ENCODE results near the gene DYRK1A.

The DYRK1A gene

DNA sequence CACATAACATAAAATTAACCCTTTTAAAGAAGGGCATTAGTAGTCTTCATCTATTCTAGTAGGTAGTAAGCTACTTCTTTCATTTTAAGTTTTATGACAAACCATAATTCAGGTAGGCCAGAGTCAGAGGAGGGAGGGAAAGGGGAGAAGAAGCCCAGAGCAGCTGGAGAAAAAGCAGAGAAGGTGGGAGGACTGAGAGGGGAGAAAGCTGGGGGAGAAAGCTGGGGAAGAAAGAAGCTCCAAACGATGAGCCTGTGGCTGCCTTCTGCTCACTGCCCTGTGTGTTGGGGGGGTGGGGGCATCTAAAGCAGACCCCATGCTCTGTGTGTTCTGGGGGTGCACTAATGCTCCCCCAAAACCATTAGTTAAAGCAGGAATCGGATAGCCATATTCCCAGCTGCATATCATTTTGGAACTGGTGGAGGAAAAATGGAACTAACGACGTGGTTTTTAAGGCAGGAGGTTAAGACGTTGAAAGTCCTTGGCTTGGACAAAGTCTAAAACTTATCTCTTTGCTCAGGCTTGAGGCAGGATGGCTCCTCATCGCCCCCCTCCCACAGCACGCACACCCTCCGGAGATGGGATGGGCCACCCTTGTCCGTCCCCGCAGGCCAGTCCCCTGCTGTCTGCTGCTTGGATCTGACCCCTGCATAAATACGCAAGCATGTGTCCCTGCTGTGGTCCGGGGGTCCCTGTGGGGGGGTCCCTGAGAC is 184.2 kb downstream of the DYRK1A start:
- no peak for DNase-seq (ENCODE audit: low spot score)

DNA sequence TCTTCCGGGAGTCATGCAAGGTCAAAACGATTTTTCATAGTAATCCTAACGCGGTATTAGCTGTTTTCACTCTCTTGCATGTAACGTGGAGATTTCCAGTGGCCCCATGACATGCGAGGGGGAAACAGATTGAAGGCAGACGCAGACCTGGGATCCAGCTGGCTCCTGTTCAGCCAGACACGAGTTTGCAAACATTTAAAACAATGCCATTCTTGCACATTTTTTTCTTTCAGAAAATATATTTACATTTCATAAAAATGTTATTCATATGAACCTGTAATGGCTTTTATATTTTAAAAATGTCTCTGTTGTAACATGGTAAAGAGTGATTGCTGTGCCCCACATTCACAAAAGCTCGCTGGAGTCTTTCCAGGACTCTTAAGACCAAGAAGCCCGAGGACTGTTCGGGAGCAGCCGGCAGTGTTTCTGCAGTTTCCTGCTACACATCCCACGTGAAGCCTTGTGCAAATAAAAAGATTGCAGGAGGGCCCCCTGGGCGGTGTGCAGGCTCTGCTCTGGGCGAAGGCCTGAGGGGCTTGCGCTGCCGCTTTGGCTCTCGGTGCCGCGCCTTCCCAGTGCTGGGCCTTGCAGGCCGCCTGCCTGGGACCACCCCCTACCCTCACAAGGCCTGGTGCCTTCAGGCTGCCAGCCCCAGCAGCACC is 184.9 kb downstream of the DYRK1A start:
- no peak for DNase-seq (ENCODE audit: low spot score)

DNA sequence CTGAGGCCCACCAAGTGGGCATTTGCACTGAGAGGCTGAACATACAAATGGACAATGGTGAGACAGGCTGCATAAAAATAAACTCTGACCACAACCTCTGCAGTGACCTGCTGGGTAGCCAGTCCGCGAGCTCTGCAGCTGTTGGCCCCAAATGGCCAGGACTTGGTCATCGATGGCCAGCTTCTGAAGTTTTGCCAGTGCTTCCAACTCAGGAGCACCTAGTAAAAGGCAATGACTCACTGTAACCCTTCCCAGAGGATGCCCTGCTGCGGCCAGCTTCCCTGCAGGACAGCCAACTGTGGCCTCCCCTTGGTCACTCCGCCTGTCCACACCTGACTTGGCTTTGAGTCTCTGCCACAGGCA is 185.4 kb downstream of the DYRK1A start:
- DNase-seq (ENCODE audit: low spot score): no peak

DNA sequence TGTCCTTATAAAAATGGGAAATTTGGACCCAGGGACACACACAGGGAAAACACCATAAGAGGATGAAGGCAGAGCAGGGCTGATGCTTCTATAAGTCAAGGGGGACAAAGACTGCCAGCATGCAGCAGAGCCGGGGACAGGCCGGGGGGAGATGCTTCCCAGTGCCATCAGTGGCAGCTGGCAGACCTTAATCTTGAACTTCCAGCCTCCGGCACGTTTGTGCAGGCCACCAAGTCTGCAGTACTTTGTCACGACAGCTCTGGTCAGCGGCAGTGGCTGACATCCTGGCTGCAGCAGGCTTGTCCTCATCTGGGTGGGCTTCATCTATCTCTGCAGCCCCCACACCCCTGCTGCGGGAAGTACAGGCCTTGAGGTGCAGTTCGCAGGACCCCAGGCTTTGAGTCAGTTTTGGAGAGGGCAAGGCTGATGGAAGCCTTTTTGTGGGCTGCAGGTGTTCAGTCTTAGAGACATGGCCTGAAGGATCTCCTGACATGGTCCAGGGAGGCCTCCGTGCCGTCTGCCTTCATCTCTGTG is 186.0 kb downstream of the DYRK1A start:
- DNase-seq (ENCODE audit: low spot score): no peak

DNA sequence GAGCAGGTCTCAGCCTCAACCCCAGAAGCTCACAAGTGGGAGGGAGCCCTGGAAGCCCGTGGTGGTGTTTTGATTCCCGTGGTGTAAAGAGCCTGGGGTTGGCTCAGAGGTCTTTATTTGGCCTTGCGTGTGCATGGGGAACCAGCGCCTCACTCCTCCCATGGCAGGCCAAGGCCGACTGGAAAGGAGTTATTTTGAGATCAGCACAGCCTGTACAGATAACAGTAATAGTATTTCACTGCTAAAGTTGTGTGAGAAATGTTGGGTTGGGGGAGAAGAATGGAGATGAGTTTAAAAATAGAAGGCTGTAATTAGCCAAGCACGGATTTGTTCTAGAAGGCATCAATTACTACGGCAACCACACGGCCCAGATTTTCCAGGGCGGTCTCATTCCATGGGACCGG is 186.5 kb downstream of the DYRK1A start:
- no peak for DNase-seq (ENCODE audit: low spot score)

DNA sequence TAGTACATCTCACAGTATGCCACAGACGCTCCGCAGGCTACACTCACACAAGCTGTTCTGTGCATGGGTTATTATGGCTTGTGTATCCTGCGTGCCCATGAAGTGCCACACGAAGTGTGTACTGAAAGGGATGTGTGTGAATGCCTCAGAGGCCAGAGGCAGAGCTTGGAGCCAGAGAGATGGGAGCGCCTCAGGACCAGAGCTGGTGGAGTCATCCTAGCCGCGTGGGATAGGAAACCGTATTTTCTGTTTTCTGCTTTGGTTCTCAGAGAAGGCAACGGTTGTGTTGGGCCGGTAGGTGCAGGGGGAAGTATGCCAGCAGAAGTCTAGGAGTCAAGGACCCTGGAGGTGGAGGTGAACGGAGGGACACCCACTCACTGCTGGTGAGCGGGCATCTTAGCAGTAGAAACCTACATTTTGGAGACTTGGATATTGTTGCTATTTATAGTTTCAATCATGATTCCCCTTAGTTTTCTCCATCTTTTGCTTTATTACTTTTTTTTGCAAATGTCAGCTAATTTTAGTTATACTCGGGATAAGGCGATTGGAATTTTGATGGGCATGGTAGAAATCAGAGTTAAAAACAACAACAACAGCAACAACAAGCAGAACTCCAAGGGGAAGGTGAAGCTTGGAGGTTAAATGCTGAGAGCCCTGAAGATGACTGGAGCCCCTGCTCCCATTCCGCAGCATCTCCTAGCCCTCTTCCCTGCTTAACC is 188.2 kb downstream of the DYRK1A start:
- DNase-seq (ENCODE audit: low spot score): no peak

DNA sequence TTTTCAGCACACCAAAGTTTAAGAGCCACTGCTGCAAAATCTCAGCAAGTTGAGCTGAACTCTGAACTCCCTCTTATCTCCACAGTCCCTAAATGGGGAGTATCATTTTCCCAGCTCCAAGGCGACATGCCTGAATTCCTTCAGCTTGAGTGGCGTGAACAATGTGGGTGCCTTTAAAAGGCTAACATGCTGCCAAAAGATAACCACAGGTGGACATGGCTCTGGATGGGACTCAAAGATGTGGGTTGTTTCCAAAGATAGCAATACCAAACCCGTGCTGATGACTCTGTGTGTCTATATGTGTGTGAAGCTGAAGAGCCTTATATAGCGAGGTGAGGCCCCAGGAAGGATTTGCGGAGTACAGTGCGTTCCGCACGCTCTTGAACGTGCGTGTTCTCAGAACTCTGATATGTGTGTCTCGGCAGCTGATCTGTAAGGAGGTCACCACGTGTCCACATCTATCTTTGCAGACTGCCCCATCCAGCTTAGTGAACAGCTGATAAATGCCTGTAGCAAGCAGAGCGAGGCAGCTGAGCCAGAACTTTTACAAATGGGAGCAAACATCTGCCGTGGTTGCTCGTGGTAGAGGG is 189.2 kb downstream of the DYRK1A start:
- DNase-seq (ENCODE audit: low spot score): no peak

DNA sequence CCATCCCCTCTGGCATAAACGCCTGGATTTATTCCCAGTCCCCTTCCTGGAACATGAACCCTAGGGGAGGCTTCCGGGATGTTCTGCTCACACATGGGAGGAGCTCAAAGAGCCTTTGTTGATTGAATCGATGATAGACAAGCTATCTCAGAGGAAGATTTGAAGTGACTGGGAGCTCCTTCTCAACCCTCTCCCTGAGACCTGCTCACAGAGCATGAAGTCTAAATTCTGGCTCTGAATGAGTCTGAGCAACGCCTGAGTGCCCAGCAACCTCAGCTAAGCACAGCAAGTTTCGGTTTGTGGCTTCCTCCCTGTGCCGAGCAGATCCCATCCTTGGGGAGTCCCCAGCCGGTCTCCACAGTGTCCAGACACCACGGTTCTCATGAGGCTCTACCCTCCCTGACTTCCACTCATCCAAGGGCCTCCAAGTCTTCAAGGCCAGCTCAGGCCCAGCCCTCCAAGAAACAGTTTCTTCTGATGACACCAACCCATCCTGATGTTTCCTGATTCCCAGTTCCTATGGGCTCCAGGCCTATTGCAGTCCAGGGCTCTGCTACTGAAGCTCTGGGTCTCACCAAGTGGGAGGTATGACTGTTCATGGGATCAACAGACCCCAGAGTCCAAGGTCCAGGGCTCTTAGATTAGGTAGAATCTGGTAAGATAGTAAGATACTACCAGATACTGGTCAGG is 190.8 kb downstream of the DYRK1A start:
- no peak for DNase-seq (ENCODE audit: low spot score)

DNA sequence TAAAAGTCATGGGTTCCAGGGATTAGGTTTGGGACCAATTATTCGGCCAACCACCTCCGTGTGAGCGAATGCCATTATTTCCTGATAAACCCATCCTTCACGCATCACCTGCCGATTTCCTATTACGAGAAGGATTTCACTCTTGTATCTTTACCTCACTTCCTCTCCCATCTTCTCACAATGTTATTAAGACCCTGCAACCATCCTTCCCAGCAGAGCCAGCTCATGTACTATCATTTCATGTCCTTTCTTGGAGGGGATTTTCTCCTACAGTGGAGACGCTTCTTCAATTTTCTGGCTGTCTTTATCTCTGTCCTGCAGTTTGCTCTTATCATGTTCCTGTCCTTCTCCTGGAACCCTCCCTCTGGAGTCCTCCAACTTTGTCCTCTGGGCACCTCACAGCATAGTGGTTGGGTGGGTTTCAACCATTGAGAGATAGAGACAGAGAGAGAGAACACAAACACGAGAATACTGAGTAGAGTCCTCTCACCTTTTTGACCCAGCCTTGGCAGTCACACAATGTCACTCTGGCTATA is 192.2 kb downstream of the DYRK1A start:
- DNase-seq (ENCODE audit: low spot score): no peak

DNA sequence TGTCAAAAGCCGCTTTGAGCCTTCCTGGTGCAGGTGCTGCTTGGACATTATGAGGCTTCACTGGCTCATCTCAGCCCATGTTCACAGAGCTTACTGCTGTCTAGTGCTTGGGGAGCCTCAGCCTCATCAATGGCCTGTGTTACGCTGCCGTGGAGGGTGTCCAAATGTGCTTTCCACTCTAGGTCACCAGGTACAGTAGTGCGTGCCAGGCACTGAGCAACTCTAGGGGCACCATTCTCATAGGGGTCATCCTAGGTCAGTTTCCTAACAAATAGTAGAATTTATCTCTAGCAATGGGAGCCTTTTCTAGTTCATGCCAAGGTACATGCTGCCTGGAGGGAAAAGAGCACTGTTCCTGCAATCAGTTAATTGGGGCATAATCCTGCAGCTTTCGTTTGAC is 193.8 kb downstream of the DYRK1A start:
- no peak for DNase-seq (ENCODE audit: low spot score)

DNA sequence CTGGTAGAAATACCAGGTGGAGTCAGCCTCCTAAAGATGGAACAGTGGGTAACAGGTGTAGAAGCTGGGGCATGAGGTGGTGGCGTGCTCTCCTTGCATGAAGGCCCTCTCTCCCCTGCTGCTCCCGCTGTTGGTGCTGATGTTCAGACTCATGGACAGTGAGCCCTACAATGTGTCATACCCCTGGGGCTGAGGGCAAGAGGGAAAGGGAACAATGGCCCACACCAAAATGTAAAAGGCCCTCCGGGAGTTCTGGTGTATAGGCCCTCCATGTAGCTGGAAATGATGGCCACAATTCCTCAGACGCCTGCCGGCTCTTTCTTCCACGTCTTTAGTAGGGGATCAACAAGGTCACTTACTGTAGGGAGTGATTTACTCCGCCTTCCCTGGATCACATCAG is 194.9 kb downstream of the DYRK1A start:
- DNase-seq (ENCODE audit: low spot score): no peak

DNA sequence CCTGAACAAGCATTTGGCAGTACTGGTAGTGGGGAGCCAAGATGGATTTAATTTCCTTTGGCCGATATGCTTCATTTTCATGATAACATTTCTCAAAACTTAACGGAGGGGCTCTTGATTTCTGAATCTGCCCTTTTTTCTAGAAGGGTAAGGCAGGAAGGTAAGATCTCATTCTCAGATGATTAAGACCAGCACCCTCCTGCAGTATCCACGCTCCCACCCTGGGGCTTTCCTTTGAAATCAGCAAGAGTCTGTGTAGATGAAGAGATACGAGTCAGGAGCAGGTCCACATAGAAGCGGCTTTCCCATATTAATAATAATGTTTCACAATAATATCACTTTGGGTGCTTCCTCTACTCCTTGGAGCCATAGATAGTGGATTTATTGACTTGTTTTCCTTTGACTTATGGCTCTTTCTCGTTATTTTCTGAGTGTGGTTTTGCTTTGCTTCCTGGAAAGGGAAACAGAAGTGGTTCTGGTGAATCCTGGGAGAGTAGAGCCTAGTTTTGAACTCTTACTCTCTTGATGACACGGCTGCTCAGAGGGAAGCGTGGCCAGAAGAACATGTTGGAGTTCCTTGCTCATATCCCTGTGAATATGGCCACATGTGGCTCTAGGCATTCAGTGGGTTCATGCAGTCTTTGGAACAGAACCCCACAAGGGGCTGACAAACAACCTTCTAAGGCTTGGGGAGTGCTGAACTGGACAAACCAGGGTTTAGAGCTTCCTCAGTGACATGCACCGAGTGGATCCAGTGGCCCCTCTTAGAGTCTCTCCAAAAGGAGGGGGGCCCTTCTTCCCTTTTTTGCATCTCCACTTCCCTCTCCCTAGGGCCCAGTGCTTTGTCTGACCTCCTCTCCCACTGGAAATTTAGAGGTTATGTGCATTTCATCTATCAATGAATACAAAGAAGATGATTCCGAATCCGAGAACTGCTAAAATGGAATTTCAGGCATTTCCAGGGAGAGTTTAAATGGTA is 195.7 kb downstream of the DYRK1A start:
- no peak for DNase-seq (ENCODE audit: low spot score)

DNA sequence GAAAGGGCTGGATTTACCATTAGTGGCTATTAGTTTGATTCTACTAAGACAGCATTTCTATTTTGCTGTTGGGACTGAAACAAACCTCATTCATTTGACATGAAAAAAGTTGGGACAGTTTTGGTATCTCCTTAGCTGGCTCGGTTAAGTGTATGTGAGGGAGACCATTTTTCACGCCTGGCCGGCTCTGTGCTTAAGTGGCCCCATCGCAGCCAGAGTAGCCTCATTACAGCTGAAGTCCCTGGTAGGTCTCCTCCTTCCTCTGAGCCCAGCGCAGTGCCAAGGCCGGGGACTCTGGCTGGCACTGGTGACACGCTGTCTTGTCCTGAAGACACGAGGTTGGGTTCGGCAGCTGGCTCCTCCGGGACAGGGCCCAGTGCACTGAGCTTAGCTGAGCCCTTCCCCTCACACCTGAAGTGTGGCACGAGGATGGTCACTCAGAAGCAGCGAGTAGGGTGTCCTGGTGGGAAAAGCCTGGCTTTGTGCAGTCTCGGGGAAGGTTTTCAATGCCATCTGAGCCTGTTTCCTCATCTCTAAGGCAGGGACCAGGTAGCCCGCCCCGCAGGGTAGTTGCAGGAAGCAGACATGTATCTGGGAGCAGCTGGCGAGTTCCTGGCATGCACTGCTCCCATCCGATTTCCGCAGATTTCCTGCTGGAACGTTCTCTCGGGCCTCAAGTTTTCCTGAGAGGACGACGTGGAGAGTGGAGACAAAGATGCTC is 196.5 kb downstream of the DYRK1A start:
- no peak for DNase-seq (ENCODE audit: low spot score)

DNA sequence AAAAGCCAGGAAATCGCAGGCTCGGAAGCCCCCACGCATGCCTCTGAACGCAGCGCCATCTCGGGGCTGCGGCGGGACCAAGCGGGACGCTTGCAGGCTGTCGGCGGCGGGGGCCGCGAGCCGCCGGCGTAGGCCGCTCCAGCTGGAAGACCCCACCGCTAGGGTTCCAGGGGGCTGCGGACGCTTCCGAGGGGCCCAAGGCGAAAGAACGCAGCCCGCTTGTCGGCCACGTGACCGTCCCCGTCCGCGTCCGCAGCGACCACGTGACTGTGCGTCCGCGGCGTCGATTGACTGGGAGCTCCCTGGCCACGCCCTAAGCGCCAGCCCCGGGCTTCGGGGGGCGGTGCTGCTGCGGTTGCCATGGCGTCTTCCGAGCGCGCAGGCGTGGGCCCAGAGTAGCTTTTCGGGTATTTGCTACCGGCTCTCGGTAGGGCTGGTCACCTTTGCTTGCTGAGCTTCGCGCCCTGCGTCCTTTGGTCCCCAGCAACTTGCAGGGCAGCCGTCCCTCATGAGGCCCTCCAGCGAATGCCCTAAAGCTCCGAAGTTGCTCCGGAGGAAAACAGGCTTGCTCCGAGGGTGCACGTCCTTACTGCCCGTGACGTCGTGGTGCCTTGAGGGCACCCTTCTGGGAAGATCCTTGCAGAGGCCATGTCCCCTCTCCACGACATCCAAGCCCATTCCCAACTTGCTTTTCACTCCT is 197.2 kb downstream of the DYRK1A start:
- DNase-seq (ENCODE audit: low spot score): peak; percentile 99

DNA sequence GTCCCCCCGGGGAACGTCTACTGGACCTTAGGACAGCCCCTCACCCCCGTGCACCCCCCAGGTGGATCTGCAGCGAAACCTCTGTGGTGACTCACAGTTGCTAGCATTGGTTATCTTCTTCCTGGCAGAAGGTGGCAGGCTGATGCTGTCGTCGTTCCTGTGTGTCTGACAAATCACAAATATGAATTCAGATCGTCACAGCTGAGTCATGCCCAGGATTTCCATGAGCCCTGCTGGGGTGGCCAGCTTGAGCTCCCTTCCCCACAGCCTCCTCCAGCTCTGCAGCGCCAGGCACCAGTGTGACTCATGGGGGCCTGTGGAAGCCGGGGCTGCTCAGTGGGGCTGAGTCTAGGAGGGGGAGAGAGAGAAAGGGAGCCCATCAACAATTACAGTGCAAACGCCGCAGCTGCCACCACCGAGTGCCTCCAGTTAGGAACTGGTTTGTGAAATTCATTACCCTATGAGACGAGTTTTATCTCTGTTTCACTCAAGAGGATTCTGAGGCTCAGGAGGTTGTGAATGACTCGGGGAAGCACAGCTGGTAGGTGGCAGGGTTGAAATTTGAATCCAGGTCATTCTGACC is 197.9 kb downstream of the DYRK1A start:
- peak; percentile 91 for DNase-seq (ENCODE audit: low spot score)

DNA sequence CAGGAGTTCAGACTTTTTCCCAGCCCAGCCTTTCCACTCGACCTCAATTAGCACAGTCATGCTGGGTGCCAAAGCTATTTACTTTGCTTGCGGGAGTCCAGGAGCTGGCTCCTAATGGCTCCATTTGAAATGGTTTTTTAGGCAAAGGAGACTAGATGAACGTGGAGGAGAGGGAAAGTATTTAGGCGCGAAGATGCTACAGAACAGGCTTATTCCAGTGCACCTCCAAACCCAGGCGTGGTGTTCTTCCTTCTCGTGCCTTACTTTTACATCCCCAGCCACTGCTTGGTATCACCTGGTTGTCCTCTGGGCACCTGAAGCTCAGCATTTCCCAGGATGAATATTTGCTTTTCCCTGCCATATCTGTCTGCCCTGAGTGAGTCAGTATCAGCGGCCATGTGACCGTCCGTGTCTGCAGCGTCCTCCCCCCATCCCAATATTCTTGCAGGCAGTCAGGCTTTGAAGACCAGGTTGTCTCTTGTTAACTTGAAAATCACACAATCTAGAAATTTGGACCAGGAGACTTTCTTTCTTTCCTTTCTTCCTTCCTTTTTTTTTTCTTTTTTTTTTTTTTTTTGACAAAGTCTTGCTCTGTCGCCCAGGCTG is 198.5 kb downstream of the DYRK1A start:
- DNase-seq (ENCODE audit: low spot score): no peak

DNA sequence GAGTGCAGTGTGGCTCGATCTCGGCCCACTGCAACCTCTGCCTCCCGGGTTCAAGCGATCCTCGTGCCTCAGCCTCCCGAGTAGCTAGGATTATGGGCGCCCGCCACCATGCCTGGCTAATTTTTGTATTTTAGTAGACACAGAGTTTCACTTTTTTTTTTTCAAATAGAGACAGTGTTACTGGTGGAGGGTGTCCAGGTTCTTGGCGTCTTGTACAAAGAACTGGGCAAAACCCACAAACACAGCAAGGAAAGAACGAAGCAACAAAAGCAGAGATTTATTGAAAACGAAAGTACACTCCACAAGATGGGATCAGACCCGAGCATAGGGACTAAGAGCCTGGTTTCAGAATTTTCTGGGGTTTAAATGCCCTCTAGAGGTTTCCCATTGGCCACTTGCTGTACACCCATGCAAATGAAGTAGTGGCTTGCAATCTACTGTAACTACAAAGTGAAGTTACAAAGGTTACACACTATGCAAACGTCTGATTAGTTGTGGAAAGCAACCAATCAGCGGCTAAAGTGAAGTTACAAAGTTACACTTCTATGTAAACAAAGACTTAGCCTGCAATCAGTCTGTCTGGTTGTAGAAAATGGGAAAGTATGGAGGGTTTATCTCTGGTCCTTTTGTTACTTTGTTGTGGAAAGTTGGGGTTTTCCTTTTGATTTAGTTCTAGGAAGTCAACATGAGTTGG is 199.1 kb downstream of the DYRK1A start:
- DNase-seq (ENCODE audit: low spot score): peak; percentile 61
